ENCODE results near the gene SHISA4.

DNA sequence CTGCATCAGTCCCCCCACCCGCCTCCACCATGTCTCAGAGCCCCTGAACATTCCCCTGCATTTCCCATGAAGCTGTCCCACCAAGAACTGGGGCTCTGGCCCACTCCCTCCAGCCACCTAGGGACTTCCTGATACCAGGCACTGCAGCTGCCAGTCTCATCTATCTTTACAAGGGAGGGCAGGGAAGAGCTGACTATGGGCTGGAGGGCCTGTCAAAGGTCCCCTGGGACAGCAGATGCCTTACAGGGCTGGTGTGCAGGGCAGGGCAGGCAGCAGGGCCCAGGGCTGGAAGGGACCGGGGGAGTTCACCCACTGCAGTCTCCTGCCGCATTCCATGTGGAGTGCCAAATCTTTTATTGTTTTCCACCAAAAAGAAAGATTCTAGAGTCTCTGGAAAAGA, 17.6 kb downstream of the SHISA4 start:
- TF ChIP-seq, protein P1, sequence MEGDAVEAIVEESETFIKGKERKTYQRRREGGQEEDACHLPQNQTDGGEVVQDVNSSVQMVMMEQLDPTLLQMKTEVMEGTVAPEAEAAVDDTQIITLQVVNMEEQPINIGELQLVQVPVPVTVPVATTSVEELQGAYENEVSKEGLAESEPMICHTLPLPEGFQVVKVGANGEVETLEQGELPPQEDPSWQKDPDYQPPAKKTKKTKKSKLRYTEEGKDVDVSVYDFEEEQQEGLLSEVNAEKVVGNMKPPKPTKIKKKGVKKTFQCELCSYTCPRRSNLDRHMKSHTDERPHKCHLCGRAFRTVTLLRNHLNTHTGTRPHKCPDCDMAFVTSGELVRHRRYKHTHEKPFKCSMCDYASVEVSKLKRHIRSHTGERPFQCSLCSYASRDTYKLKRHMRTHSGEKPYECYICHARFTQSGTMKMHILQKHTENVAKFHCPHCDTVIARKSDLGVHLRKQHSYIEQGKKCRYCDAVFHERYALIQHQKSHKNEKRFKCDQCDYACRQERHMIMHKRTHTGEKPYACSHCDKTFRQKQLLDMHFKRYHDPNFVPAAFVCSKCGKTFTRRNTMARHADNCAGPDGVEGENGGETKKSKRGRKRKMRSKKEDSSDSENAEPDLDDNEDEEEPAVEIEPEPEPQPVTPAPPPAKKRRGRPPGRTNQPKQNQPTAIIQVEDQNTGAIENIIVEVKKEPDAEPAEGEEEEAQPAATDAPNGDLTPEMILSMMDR (IDR thresholded peaks at IDR 0.05), result no peak
- TF ChIP-seq POLR2A (IDR thresholded peaks at IDR 0.05), result no peak

Data from gastroesophageal sphincter (tissue), 3 donors.